CD4-positive, alpha-beta T cell (primary cell): Measurements from ENCODE around the gene NRXN3. TPM values are rescaled to one million over a fixed set of nuclear protein-coding genes. Genes with fewer than 3 reads are reported as not detected.

Experiments used
- ATAC-seq: fragments of 200-7000 bp; cut with Tn5 transposase; one replicate; pipeline ENCODE4 v1.10.0; 2022; ENCODE audit warnings: mild to moderate bottlenecking; ENCODE audit not compliant: poor library complexity
- CTCF ChIA-PET: fragments of 350-600 bp; sonication (Branson Sonifier 250); formaldehyde crosslinking; loops from one replicate; lab custom pipeline; 2021; ENCODE audit warnings: antibody characterized with exemption, inconsistent platforms; lab: Charles Lee
- POLR2A ChIA-PET: fragments of 350-600 bp; sonication (Branson Sonifier 250); formaldehyde crosslinking; loops from one replicate; lab custom pipeline; 2021; ENCODE audit warnings: antibody characterized with exemption, inconsistent platforms; lab: Charles Lee
- DNase-seq, 14 experiments: peaks; one replicate each; pipeline ENCODE4 v3.0.0-alpha.2; 2013 to 2020; ENCODE audit warnings: mixed read lengths in 2 of 14
- H3K27ac ChIP-seq, 2 donors: one replicate each; pipeline versions ENCODE4 v1.5.1 to v1.7.0; 2013; ENCODE audit warnings: low read length in 2 of 2, low read depth in 1 of 2, mild to moderate bottlenecking in 1 of 2
- H3K27me3 ChIP-seq, 2 experiments: 1 replicate in 1 of 2; 2 replicates in 1 of 2; pipeline versions ENCODE4 v1.6.1 to v1.7.0; 2013; ENCODE audit warnings: low read length in 2 of 2, control low read depth in 1 of 2, mild to moderate bottlenecking in 1 of 2, moderate library complexity in 1 of 2; ENCODE audit not compliant: insufficient read depth in 2 of 2, control insufficient read depth in 1 of 2
- H3K36me3 ChIP-seq: one replicate; pipeline ENCODE4 v1.6.1; 2013; ENCODE audit warnings: low read length, control low read depth; ENCODE audit not compliant: insufficient read depth
- H3K4me1 ChIP-seq: one replicate; pipeline ENCODE4 v1.6.1; 2013; ENCODE audit warnings: low read length, control low read depth; ENCODE audit not compliant: insufficient read depth
- H3K4me3 ChIP-seq: one replicate; pipeline ENCODE4 v1.5.1; 2013; ENCODE audit warnings: mild to moderate bottlenecking, low read length, moderate library complexity
- H3K9me3 ChIP-seq, 2 experiments: 1 replicate in 1 of 2; 2 replicates in 1 of 2; pipeline versions ENCODE4 v1.6.1 to v1.7.0; 2013; ENCODE audit warnings: low read length in 2 of 2, mild to moderate bottlenecking in 2 of 2, control low read depth in 1 of 2, moderate library complexity in 1 of 2; ENCODE audit not compliant: control insufficient read depth in 1 of 2, insufficient read depth in 1 of 2
- H3K27ac Mint-ChIP-seq: one replicate; pipeline ENCODE4 v1.8.0; 2020; ENCODE audit warnings: mixed read lengths
- H3K27me3 Mint-ChIP-seq: one replicate; pipeline ENCODE4 v1.8.0; 2021; ENCODE audit warnings: mixed read lengths
- H3K36me3 Mint-ChIP-seq: one replicate; pipeline ENCODE4 v1.8.0; 2021; ENCODE audit warnings: low read depth, mixed read lengths
- H3K4me1 Mint-ChIP-seq: one replicate; pipeline ENCODE4 v1.8.0; 2021; ENCODE audit warnings: low read depth, mixed read lengths
- H3K4me3 Mint-ChIP-seq: one replicate; pipeline ENCODE4 v1.8.0; 2020; ENCODE audit warnings: mild to moderate bottlenecking, mixed read lengths
- H3K9me3 Mint-ChIP-seq: one replicate; pipeline ENCODE4 v1.8.0; 2020; ENCODE audit warnings: mixed read lengths
- intact Hi-C, 2 experiments: fragments of 100-400 bp; cut with DNase I in 1 of 2; cut with micrococcal nuclease in 1 of 2; formaldehyde crosslinking; loops; one replicate each; pipeline versions ENCODE4 v1.15.1 to v1.9.0; 2023 to 2025; cut with DNase I, micrococcal nuclease
- total RNA-seq, 174 experiments: library from RNA in 2 of 174; stranded (reverse) in 2 of 174; gene quantifications; one replicate each; pipeline ENCODE4 v1.2.3 and lab custom pipeline; 2021 to 2026
- TF ChIP-seq, protein P1 (sequence below): fragments of 200-600 bp; IDR thresholded peaks from one replicate; pipeline ENCODE4 v1.8.0; 2022; ENCODE audit warnings: antibody characterized with exemption, mild to moderate bottlenecking

NRXN3 gene
- total RNA-seq, 2 experiments from 2014 or later, result not detected

- Mint-ChIP-seq H3K9me3 (no peaks in the 10 kb centered on the region), H3K27ac (no peak overlapping the region), H3K27me3 (peaks cover 12% of the 10 kb centered on the region), H3K4me1 (no peaks in the 10 kb centered on the region), H3K36me3 (no peaks in the 10 kb centered on the region), H3K4me3 (no peak overlapping the region)
- DNase-seq, result no peak
- no peaks in the 10 kb centered on the region for H3K4me1 ChIP-seq
- ChIA-PET POLR2A (no interaction called here), CTCF (no interaction called here)
- H3K27ac ChIP-seq, result no peak overlapping the region
- no peak for ATAC-seq
- no peaks in the 10 kb centered on the region for H3K27me3 ChIP-seq
- TF ChIP-seq, protein P1, sequence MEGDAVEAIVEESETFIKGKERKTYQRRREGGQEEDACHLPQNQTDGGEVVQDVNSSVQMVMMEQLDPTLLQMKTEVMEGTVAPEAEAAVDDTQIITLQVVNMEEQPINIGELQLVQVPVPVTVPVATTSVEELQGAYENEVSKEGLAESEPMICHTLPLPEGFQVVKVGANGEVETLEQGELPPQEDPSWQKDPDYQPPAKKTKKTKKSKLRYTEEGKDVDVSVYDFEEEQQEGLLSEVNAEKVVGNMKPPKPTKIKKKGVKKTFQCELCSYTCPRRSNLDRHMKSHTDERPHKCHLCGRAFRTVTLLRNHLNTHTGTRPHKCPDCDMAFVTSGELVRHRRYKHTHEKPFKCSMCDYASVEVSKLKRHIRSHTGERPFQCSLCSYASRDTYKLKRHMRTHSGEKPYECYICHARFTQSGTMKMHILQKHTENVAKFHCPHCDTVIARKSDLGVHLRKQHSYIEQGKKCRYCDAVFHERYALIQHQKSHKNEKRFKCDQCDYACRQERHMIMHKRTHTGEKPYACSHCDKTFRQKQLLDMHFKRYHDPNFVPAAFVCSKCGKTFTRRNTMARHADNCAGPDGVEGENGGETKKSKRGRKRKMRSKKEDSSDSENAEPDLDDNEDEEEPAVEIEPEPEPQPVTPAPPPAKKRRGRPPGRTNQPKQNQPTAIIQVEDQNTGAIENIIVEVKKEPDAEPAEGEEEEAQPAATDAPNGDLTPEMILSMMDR, result no peak
- H3K9me3 ChIP-seq, result no peaks in the 10 kb centered on the region
- H3K36me3 ChIP-seq, result no peaks in the 10 kb centered on the region
- no peak overlapping the region for H3K4me3 ChIP-seq
- intact Hi-C loops, result no loop called here
Measured at GRCh38 chr14:78840898-78841297, 670.7 kb downstream of the NRXN3 start.

- CTCF ChIA-PET, result no interaction called here
- Histone ChIP-seq H3K9me3 (no peaks in the 10 kb centered on the region), H3K36me3 (no peaks in the 10 kb centered on the region), H3K27ac (no peak overlapping the region), H3K27me3 (no peaks in the 10 kb centered on the region), H3K4me1 (no peaks in the 10 kb centered on the region), H3K4me3 (no peak overlapping the region)
- Mint-ChIP-seq H3K4me3 (no peak overlapping the region), H3K27ac (no peak overlapping the region), H3K36me3 (no peaks in the 10 kb centered on the region), H3K9me3 (no peaks in the 10 kb centered on the region), H3K27me3 (peaks cover 9% of the 10 kb centered on the region), H3K4me1 (no peaks in the 10 kb centered on the region)
- DNase-seq, result no peak
- ATAC-seq, result no peak
- intact Hi-C loops, result no loop called here
- POLR2A ChIA-PET, result no interaction called here
- TF ChIP-seq, protein P1, result no peak
Measured at GRCh38 chr14:78847801-78848200, 677.6 kb downstream of the NRXN3 start.

- Mint-ChIP-seq H3K27me3 (peaks cover 9% of the 10 kb centered on the region), H3K36me3 (no peaks in the 10 kb centered on the region), H3K9me3 (no peaks in the 10 kb centered on the region), H3K4me1 (no peaks in the 10 kb centered on the region), H3K4me3 (no peak overlapping the region), H3K27ac (no peak overlapping the region)
- H3K4me3 ChIP-seq, result no peak overlapping the region
- ATAC-seq (no peak), DNase-seq (peak in 5 of 14 experiments; percentile 0 to 27 (median 17))
- H3K27ac ChIP-seq, result no peak overlapping the region
- intact Hi-C loops, result no loop called here
- TF ChIP-seq, protein P1, result peak; percentile 63
- H3K27me3 ChIP-seq, result no peaks in the 10 kb centered on the region
- no peaks in the 10 kb centered on the region for H3K9me3 ChIP-seq
- ChIA-PET POLR2A (no interaction called here), CTCF (no interaction called here)
- no peaks in the 10 kb centered on the region for H3K36me3 ChIP-seq
- H3K4me1 ChIP-seq, result no peaks in the 10 kb centered on the region
Measured at GRCh38 chr14:78848234-78848820, 678.2 kb downstream of the NRXN3 start.
